ENCODE measurements around the gene HYOU1.

- TF ChIP-seq SP1 (IDR thresholded peaks at IDR 0.05) (no peak), ZNF384 (IDR thresholded peaks at IDR 0.05) (no peak), TARDBP (IDR thresholded peaks at IDR 0.05) (no peak), FOXK2 (IDR thresholded peaks at IDR 0.05) (no peak), PKNOX1 (IDR thresholded peaks at IDR 0.05) (no peak), SUZ12 (IDR thresholded peaks at IDR 0.05) (no peak), FOXM1 (IDR thresholded peaks at IDR 0.05; ENCODE audit: borderline replicate concordance) (no peak)
These were observed 10.5 kb downstream of the HYOU1 start for GRCh38 chr11:119046489-119046888.

Measured in HEK293T (cell line).